Panc1 (cell line): ENCODE results near the gene PCDHA11. TPM values are rescaled to one million over a fixed set of nuclear protein-coding genes. Genes with fewer than 3 reads are reported as not detected.

ENCODE experiments used
- ATAC-seq: fragments of 200-7000 bp; cut with Tn5 transposase; 2 replicates; pipeline ENCODE4 v1.9.1; 2020; ENCODE audit warnings: mild to moderate bottlenecking, moderate library complexity
- BruUV-seq: library from RNA; stranded (reverse); fragments of 400-500 nt; replicated peaks from 2 replicates; lab custom pipeline; 2021; lab: Mats Ljungman, UMichigan
- CTCF ChIA-PET: fragments of 300-600 bp; sonication (Branson Sonifier 250); formaldehyde crosslinking; loops from one replicate; lab custom pipeline; 2022; ENCODE audit warnings: antibody characterized with exemption; lab: Charles Lee
- POLR2A ChIA-PET: fragments of 300-600 bp; sonication (Branson Sonifier 250); formaldehyde crosslinking; loops from one replicate; lab custom pipeline; 2022; ENCODE audit warnings: antibody characterized with exemption; lab: Charles Lee
- DNase-seq: peaks from one replicate; pipeline ENCODE4 v3.0.0-alpha.2; 2010; ENCODE audit warnings: low read depth, low spot score
- H3K27ac ChIP-seq: 2 replicates; pipeline ENCODE4 v1.5.1; 2011; ENCODE audit warnings: mild to moderate bottlenecking, low read length, inconsistent platforms
- H3K27me3 ChIP-seq: fragments of 200-500 bp; sonication (Bioruptor generic); 2 replicates; pipeline ENCODE4 v1.6.0; 2014; ENCODE audit warnings: low read length, inconsistent platforms; ENCODE audit not compliant: control insufficient read depth, insufficient read depth
- H3K36me3 ChIP-seq: fragments of 200-500 bp; sonication (Bioruptor generic); 2 replicates; pipeline ENCODE4 v1.5.1; 2014; ENCODE audit warnings: inconsistent platforms, mild to moderate bottlenecking, low read length, moderate library complexity; ENCODE audit not compliant: control insufficient read depth, insufficient read depth
- H3K4me1 ChIP-seq: 2 replicates; pipeline ENCODE4 v1.5.1; 2011; ENCODE audit warnings: inconsistent platforms, mild to moderate bottlenecking, low read length, moderate library complexity; ENCODE audit not compliant: control insufficient read depth, insufficient read depth
- H3K4me3 ChIP-seq, 2 experiments: 2 replicates each; pipeline ENCODE4 v1.5.1; 2011 to 2012; ENCODE audit warnings: low read depth in 2 of 2, low read length in 2 of 2, mild to moderate bottlenecking in 2 of 2, inconsistent platforms in 1 of 2, moderate library complexity in 1 of 2
- H3K9me3 ChIP-seq: fragments of 200-500 bp; sonication (Bioruptor generic); 2 replicates; pipeline ENCODE4 v1.5.1; 2014; ENCODE audit warnings: low read depth, mild to moderate bottlenecking, inconsistent platforms, low read length, moderate library complexity; ENCODE audit not compliant: control insufficient read depth, insufficient read depth
- POLR2AphosphoS5 ChIP-seq: IDR thresholded peaks from 2 replicates; pipeline ENCODE4 v1.6.1; 2012; ENCODE audit warnings: mild to moderate bottlenecking, low read depth, low read length, moderate library complexity
- SIN3A ChIP-seq: IDR thresholded peaks from 2 replicates; pipeline ENCODE4 v1.6.1; 2012; ENCODE audit warnings: low read depth, mild to moderate bottlenecking, low read length, moderate library complexity, borderline replicate concordance; ENCODE audit not compliant: insufficient read depth
- TCF7L2 ChIP-seq: IDR thresholded peaks from 2 replicates; pipeline ENCODE4 v1.6.1; 2011; ENCODE audit warnings: mild to moderate bottlenecking, low read depth, low read length, inconsistent platforms
- in situ Hi-C: cut with HindIII; loops from 2 replicates; pipeline ENCODE4 v1.10.0; 2016; ENCODE audit warnings: low sequenced_read_pairs, low pct_unique_long_range_greater_than_20kb
- intact Hi-C: fragments of 100-400 bp; cut with micrococcal nuclease; formaldehyde crosslinking; loops from one replicate; pipeline ENCODE4 v1.10.0; 2022; ENCODE audit not compliant: unreplicated experiment
- total RNA-seq: library from RNA; stranded (reverse); gene quantifications from one replicate; pipeline ENCODE4 v1.2.1, GENCODE V29; 2021; ENCODE audit not compliant: unreplicated experiment
- TF ChIP-seq, protein P1 (sequence below): fragments of 450-650 bp; IDR thresholded peaks from 2 replicates; pipeline ENCODE4 v1.5.1; 2017; ENCODE audit warnings: mild to moderate bottlenecking
- TF ChIP-seq, protein P2 (sequence below), 2 experiments: IDR thresholded peaks; 2 replicates each; pipeline ENCODE4 v1.6.1; 2011 to 2012; ENCODE audit warnings: low read depth in 2 of 2, control low read depth in 1 of 2, low read length in 1 of 2, mild to moderate bottlenecking in 1 of 2, moderate library complexity in 1 of 2; ENCODE audit not compliant: insufficient read depth in 1 of 2

The PCDHA11 gene
- total RNA-seq, 1 experiment from 2014 or later, result 0.08 TPM

DNA sequence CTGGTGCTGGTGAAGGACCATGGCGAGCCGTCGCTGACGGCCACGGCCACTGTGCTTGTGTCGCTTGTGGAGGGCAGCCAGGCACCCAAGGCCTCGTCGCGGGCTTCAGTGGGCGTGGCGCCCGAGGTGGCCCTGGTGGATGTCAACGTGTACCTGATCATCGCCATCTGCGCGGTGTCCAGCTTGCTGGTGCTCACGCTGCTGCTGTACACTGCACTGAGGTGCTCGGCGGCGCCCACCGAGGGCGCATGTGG is 10.8 kb upstream of the PCDHA11 start:
- TF ChIP-seq, protein P1, sequence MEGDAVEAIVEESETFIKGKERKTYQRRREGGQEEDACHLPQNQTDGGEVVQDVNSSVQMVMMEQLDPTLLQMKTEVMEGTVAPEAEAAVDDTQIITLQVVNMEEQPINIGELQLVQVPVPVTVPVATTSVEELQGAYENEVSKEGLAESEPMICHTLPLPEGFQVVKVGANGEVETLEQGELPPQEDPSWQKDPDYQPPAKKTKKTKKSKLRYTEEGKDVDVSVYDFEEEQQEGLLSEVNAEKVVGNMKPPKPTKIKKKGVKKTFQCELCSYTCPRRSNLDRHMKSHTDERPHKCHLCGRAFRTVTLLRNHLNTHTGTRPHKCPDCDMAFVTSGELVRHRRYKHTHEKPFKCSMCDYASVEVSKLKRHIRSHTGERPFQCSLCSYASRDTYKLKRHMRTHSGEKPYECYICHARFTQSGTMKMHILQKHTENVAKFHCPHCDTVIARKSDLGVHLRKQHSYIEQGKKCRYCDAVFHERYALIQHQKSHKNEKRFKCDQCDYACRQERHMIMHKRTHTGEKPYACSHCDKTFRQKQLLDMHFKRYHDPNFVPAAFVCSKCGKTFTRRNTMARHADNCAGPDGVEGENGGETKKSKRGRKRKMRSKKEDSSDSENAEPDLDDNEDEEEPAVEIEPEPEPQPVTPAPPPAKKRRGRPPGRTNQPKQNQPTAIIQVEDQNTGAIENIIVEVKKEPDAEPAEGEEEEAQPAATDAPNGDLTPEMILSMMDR, result no peak
- TF ChIP-seq, protein P2, sequence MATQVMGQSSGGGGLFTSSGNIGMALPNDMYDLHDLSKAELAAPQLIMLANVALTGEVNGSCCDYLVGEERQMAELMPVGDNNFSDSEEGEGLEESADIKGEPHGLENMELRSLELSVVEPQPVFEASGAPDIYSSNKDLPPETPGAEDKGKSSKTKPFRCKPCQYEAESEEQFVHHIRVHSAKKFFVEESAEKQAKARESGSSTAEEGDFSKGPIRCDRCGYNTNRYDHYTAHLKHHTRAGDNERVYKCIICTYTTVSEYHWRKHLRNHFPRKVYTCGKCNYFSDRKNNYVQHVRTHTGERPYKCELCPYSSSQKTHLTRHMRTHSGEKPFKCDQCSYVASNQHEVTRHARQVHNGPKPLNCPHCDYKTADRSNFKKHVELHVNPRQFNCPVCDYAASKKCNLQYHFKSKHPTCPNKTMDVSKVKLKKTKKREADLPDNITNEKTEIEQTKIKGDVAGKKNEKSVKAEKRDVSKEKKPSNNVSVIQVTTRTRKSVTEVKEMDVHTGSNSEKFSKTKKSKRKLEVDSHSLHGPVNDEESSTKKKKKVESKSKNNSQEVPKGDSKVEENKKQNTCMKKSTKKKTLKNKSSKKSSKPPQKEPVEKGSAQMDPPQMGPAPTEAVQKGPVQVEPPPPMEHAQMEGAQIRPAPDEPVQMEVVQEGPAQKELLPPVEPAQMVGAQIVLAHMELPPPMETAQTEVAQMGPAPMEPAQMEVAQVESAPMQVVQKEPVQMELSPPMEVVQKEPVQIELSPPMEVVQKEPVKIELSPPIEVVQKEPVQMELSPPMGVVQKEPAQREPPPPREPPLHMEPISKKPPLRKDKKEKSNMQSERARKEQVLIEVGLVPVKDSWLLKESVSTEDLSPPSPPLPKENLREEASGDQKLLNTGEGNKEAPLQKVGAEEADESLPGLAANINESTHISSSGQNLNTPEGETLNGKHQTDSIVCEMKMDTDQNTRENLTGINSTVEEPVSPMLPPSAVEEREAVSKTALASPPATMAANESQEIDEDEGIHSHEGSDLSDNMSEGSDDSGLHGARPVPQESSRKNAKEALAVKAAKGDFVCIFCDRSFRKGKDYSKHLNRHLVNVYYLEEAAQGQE (IDR thresholded peaks at IDR 0.05; ENCODE audit: insufficient read depth in 1 of 2, low read depth in 2 of 2, low read length in 1 of 2), result no peak
- no peak for TF ChIP-seq POLR2AphosphoS5
- TF ChIP-seq TCF7L2, result no peak
- no peak for TF ChIP-seq SIN3A
- intact Hi-C loops (no loop called here), in situ Hi-C loops (no loop called here)
- no TSS peak for BruUV-seq
- no peaks in the 10 kb centered on the region for H3K9me3 ChIP-seq
- no peak overlapping the region for H3K27ac ChIP-seq
- no peaks in the 10 kb centered on the region for H3K36me3 ChIP-seq
- ChIA-PET POLR2A (no interaction called here), CTCF (no interaction called here)
- no peak overlapping the region for H3K4me3 ChIP-seq
- ATAC-seq (no peak), DNase-seq (no peak)
- no peaks in the 10 kb centered on the region for H3K4me1 ChIP-seq
- H3K27me3 ChIP-seq, result no peaks in the 10 kb centered on the region

DNA sequence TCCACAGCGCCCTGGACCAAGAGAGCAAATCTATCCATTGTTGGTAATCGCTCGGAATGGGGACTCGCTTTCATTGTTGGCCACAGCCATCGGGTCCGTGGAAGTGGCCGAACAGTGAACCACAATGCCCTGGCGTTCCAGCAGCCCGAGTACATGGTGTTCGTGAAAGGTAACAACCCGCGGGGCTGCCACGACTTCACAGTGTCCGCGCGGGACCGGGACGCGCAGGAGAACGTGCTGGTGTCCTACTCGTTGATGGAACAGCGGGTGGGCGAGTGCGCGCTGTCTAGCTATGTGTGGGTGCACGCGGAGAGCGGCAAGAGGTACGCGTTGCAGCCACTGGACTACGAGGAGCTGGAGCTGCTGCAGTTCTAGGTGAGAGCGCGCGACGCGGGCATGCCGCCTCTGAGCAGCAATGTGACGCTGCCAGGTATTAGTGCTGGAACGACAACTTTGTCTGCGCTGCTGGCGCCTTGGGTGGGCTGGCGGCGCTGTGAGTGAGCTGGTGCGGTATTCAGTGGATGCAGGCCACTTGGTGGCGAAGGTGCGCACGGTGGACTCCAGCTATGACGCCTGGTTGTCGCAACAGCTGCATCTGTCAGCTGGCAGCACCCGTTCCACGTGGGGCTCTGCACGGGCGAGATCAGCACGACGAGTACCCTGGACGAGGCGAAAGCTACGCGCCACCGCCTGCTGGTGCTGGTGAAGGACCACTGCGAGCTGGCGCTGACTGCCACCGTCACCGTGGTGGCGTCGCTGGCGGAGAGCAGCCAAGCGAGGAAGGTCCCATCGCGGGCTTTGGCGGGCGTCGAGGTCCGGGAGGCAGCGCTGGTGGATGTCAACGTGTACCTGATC is 6.1 kb upstream of the PCDHA11 start:
- DNase-seq, result no peak
- Histone ChIP-seq H3K36me3 (no peaks in the 10 kb centered on the region), H3K9me3 (no peaks in the 10 kb centered on the region), H3K27me3 (no peaks in the 10 kb centered on the region), H3K4me3 (no peak overlapping the region), H3K27ac (no peak overlapping the region), H3K4me1 (no peaks in the 10 kb centered on the region)
- CTCF ChIA-PET, result interaction anchor here (1.4 kb wide), 1 partner anchor 21 kb away, joined by 3 read pairs; no protein-coding TSS in a partner anchor
- TF ChIP-seq SIN3A (no peak), POLR2AphosphoS5 (no peak), TCF7L2 (no peak)
- TF ChIP-seq, protein P2 (IDR thresholded peaks at IDR 0.05; ENCODE audit: insufficient read depth in 1 of 2, low read depth in 2 of 2, low read length in 1 of 2), result no peak
- TF ChIP-seq, protein P1, result no peak
- intact Hi-C loops (no loop called here), in situ Hi-C loops (no loop called here)
- ATAC-seq, result no peak
- POLR2A ChIA-PET, result no interaction called here
- no TSS peak for BruUV-seq
